ENCODE results near the gene ADAM23. TPM values are rescaled to one million over a fixed set of nuclear protein-coding genes. Genes with fewer than 3 reads are reported as not detected.

ADAM23 gene
- total RNA-seq, 1 donor, result under 0.01 TPM

DNA sequence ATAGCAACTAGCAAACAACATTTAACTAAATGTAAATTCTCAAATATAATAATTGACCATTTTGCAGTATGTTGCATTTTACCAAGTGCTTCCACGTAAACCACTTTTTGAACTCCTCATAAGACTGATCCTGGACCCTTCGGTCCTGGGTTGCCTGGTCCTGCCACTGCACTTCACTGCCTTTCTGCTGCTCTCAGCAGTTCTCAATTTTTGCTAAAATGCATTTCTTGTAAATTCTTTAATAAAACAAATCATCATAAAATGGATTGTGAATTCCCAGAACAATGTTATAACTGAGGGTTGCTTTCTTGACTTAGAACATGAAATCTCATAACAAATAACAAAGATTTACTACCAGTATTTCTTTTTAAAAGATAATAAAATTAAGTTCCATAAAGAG lies 12.9 kb upstream of the ADAM23 start:
- Histone ChIP-seq H3K36me3 (ENCODE audit: insufficient read depth, low read length) (no peaks in the 10 kb centered on the region), H3K4me2 (ENCODE audit: insufficient read depth, low read length) (no peak overlapping the region), H4K20me1 (ENCODE audit: insufficient read depth, low read length) (no peaks in the 10 kb centered on the region), H3K27me3 (ENCODE audit: insufficient read depth, low read length) (no peaks in the 10 kb centered on the region), H3K27ac (ENCODE audit: low read depth, low read length) (no peak overlapping the region), H3K79me2 (ENCODE audit: insufficient read depth, low read length) (no peaks in the 10 kb centered on the region), H3K4me3 (ENCODE audit: insufficient read depth, low read length) (no peak overlapping the region), H3K4me1 (ENCODE audit: insufficient read depth, low read length) (no peaks in the 10 kb centered on the region), H3K9me3 (ENCODE audit: low read depth, low read length) (no peaks in the 10 kb centered on the region), H2AFZ (ENCODE audit: low read length) (no peak overlapping the region)
- TF ChIP-seq, protein P1, sequence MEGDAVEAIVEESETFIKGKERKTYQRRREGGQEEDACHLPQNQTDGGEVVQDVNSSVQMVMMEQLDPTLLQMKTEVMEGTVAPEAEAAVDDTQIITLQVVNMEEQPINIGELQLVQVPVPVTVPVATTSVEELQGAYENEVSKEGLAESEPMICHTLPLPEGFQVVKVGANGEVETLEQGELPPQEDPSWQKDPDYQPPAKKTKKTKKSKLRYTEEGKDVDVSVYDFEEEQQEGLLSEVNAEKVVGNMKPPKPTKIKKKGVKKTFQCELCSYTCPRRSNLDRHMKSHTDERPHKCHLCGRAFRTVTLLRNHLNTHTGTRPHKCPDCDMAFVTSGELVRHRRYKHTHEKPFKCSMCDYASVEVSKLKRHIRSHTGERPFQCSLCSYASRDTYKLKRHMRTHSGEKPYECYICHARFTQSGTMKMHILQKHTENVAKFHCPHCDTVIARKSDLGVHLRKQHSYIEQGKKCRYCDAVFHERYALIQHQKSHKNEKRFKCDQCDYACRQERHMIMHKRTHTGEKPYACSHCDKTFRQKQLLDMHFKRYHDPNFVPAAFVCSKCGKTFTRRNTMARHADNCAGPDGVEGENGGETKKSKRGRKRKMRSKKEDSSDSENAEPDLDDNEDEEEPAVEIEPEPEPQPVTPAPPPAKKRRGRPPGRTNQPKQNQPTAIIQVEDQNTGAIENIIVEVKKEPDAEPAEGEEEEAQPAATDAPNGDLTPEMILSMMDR (IDR thresholded peaks at IDR 0.05; ENCODE audit: extremely low read depth, low read depth, low read length), result no peak
- DNase-seq (ENCODE audit: insufficient read length, low spot score, missing footprints), result no peak

DNA sequence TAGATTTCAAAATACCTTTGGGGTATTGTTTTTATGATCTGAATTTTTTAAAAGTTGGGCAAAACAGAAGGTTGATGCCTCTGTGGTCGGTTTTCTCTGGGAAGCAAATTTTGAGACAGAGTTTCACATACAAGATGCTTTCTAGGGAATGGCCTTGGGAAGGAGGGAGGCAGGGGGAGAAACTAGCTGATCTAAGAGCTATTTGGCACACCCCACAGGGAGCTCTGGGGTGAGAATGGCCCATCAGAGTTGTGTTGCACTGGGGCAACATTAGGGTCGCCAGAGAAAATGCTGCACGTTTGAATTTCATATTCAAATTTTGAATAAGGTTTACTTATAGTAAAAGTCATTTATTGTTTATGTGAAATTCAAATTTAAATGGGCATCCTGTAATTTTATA lies 11.9 kb upstream of the ADAM23 start:
- Histone ChIP-seq H3K79me2 (ENCODE audit: insufficient read depth, low read length) (no peaks in the 10 kb centered on the region), H4K20me1 (ENCODE audit: insufficient read depth, low read length) (no peaks in the 10 kb centered on the region), H3K36me3 (ENCODE audit: insufficient read depth, low read length) (no peaks in the 10 kb centered on the region), H2AFZ (ENCODE audit: low read length) (no peak overlapping the region), H3K4me3 (ENCODE audit: insufficient read depth, low read length) (no peak overlapping the region), H3K4me1 (ENCODE audit: insufficient read depth, low read length) (no peaks in the 10 kb centered on the region), H3K27me3 (ENCODE audit: insufficient read depth, low read length) (no peaks in the 10 kb centered on the region), H3K27ac (ENCODE audit: low read depth, low read length) (no peak overlapping the region), H3K4me2 (ENCODE audit: insufficient read depth, low read length) (no peak overlapping the region), H3K9me3 (ENCODE audit: low read depth, low read length) (no peaks in the 10 kb centered on the region)
- TF ChIP-seq, protein P1 (IDR thresholded peaks at IDR 0.05; ENCODE audit: extremely low read depth, low read depth, low read length), result no peak
- no peak for DNase-seq (ENCODE audit: insufficient read length, low spot score, missing footprints)

DNA sequence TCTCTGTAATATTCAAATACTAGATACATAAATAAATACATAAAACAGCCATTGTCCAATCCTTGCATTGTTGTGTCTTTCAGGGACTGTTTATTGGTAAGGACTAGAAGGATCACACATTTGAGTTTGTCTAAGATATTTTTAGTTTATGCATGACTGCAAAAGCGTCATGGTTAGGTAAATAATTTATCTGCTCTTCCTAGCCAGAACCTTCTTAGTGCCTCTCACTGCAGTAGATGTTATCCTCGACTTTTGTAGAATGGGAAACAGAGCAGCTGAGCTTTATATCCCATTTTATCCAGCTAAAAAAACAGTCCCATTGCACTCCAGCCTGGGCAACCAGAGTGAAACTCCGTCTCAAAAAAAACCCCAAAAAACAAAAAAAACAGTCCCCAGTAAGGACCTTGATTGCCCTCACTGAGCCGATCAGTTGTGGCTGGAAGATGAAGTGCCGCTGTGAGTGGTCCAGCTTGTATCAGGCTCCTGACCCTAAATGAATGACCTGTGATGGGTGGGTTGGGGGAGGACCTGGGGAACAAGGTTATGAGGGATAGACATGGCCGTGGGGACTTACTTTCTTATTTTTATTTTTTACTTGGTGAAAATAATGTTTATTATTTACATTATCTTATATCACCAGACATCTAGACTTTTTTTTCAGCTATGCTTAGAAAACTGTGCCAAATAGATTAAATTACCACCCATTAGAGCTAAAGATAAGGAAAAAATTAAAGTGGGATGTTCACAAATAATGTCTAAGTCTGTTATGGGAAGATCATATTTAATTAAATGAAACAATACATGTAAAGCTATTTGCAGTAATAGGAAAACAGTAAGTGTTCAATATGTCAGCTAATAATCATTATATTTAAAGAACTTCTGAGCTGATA lies 10.9 kb upstream of the ADAM23 start:
- no peak overlapping the region for H3K4me2 ChIP-seq (ENCODE audit: insufficient read depth, low read length)
- TF ChIP-seq, protein P1 (IDR thresholded peaks at IDR 0.05; ENCODE audit: extremely low read depth, low read depth, low read length), result no peak
- no peaks in the 10 kb centered on the region for H3K36me3 ChIP-seq (ENCODE audit: insufficient read depth, low read length)
- H3K9me3 ChIP-seq (ENCODE audit: low read depth, low read length), result no peaks in the 10 kb centered on the region
- no peak overlapping the region for H3K27ac ChIP-seq (ENCODE audit: low read depth, low read length)
- H4K20me1 ChIP-seq (ENCODE audit: insufficient read depth, low read length), result no peaks in the 10 kb centered on the region
- no peak for DNase-seq (ENCODE audit: insufficient read length, low spot score, missing footprints)
- H3K4me3 ChIP-seq (ENCODE audit: insufficient read depth, low read length), result no peak overlapping the region
- no peak overlapping the region for H2AFZ ChIP-seq (ENCODE audit: low read length)
- H3K27me3 ChIP-seq (ENCODE audit: insufficient read depth, low read length), result no peaks in the 10 kb centered on the region
- no peaks in the 10 kb centered on the region for H3K4me1 ChIP-seq (ENCODE audit: insufficient read depth, low read length)
- H3K79me2 ChIP-seq (ENCODE audit: insufficient read depth, low read length), result no peaks in the 10 kb centered on the region

DNA sequence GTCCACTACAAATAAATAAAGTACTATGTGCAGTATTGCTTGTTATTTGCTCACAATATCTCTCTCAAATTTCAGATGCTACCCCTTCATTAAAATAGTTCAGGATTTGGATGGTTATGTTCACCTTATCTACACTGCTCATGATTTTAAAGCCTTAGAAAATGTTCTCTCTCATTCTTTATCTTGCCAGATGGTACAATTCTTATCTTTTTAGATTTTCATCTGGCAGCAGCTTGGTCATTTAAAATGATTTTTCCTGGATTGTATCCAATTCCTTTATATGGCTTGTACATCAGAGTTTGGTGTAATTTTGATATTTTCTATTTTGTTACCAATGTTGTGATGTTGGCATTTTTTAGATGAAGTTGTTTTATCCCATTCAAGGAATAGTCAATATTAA lies 10.1 kb upstream of the ADAM23 start:
- Histone ChIP-seq H3K4me3 (ENCODE audit: insufficient read depth, low read length) (no peak overlapping the region), H3K27me3 (ENCODE audit: insufficient read depth, low read length) (no peaks in the 10 kb centered on the region), H3K27ac (ENCODE audit: low read depth, low read length) (no peak overlapping the region), H3K79me2 (ENCODE audit: insufficient read depth, low read length) (no peaks in the 10 kb centered on the region), H3K4me1 (ENCODE audit: insufficient read depth, low read length) (no peaks in the 10 kb centered on the region), H3K9me3 (ENCODE audit: low read depth, low read length) (no peaks in the 10 kb centered on the region), H3K4me2 (ENCODE audit: insufficient read depth, low read length) (no peak overlapping the region), H2AFZ (ENCODE audit: low read length) (no peak overlapping the region), H4K20me1 (ENCODE audit: insufficient read depth, low read length) (no peaks in the 10 kb centered on the region), H3K36me3 (ENCODE audit: insufficient read depth, low read length) (no peaks in the 10 kb centered on the region)
- DNase-seq (ENCODE audit: insufficient read length, low spot score, missing footprints), result no peak
- TF ChIP-seq, protein P1 (IDR thresholded peaks at IDR 0.05; ENCODE audit: extremely low read depth, low read depth, low read length), result no peak
